Left lung (tissue), 10 donors: ENCODE results near the gene FCF1. TPM values are rescaled to one million over a fixed set of nuclear protein-coding genes. Genes with fewer than 3 reads are reported as not detected.

ENCODE experiments used
- ATAC-seq: fragments of 200-7000 bp; cut with Tn5 transposase; one replicate; pipeline ENCODE4 v1.9.1; 2020; ENCODE audit warnings: moderate library complexity
- DNase-seq, 4 donors: peaks; one replicate each; pipeline ENCODE4 v3.0.0-alpha.2; 2013 to 2020
- H3K27ac ChIP-seq, 2 donors: fragments of 200-600 bp; sonication (generic) in 1 of 2; one replicate each; pipeline versions ENCODE4 v1.5.0 to v1.8.0; 2020 to 2021
- H3K27me3 ChIP-seq, 2 donors: fragments of 200-600 bp; sonication (generic) in 1 of 2; one replicate each; pipeline versions ENCODE4 v1.5.0 to v1.8.0; 2020 to 2021
- H3K36me3 ChIP-seq, 2 donors: fragments of 200-600 bp; sonication (generic) in 1 of 2; one replicate each; pipeline versions ENCODE4 v1.5.0 to v1.8.0; 2020 to 2021
- H3K4me1 ChIP-seq, 2 donors: fragments of 200-600 bp; one replicate each; pipeline ENCODE4 v1.8.0; 2021
- H3K4me3 ChIP-seq, 2 donors: fragments of 200-600 bp; sonication (generic) in 1 of 2; one replicate each; pipeline versions ENCODE4 v1.5.0 to v1.8.0; 2020 to 2021; ENCODE audit warnings: mild to moderate bottlenecking in 1 of 2
- H3K9me3 ChIP-seq, 2 donors: fragments of 200-600 bp; sonication (generic) in 1 of 2; one replicate each; pipeline versions ENCODE4 v1.5.0 to v1.8.0; 2020 to 2021
- intact Hi-C, 2 donors: fragments of 100-400 bp; cut with DNase I; formaldehyde crosslinking; loops; one replicate each; pipeline versions ENCODE4 v1.11.2 to v1.14.2; 2022
- polyA plus RNA-seq, 6 donors: library from polyadenylated mRNA; unstranded; fragments of 120-200 nt; gene quantifications; one replicate each; pipeline ENCODE4 v1.2.1, GENCODE V29; 2013; ENCODE audit not compliant: insufficient read length in 6 of 6
- total RNA-seq, 2 donors: library from RNA; stranded (reverse); fragmentation: NEBNext Ultra II Directional; extraction: Animal tissue kit (Norgen Biotek cat#: 25700); gene quantifications; one replicate each; pipeline ENCODE4 v1.2.1, GENCODE V29; 2021
- TF ChIP-seq, protein P1 (sequence below), 2 donors: fragments of 200-600 bp; sonication (generic) in 1 of 2; IDR thresholded peaks; one replicate each; pipeline versions ENCODE4 v1.5.0 to v1.8.0; 2021; ENCODE audit warnings: antibody characterized with exemption in 2 of 2
- donor health status: DM: no; HTN: yes; CAD: no.
- donor health status: DM: no; HTN: no; CAD: no.

The FCF1 gene
- total and polyA plus RNA-seq, 8 donors: 48.9 to 75.9 (median 68.4) TPM

DNA sequence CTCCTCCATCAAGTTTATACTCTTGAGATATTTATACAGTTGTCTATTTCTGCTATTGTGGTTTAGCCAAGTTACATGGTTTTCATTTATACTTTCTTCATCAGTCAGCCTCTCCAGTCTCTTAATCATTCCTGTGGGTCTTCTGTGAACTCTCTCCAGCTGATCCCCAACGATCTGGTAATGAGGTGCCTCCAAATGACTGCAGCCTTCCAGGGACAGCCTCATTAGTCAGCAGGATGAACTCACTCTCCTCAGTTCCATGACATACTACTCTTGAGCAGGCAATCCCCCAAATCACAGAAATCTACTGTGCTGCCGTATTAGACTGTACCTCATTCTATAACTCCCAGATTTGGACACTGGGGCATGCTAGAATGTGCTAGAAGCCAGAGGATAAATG, 15.4 kb upstream of the FCF1 start:
- DNase-seq (peak in 3 of 4 donors; percentile 46 to 94 (median 92)), ATAC-seq (peak; percentile 78)
- no peaks in the 10 kb centered on the region for H3K27me3 ChIP-seq
- peak overlapping the region; percentile 5 to 44 for H3K27ac ChIP-seq
- H3K4me3 ChIP-seq: no peak overlapping the region
- H3K36me3 ChIP-seq: peaks cover 0 to 8% of the 10 kb centered on the region in 2 donors
- intact Hi-C loops: no loop called here
- H3K4me1 ChIP-seq: peaks cover 7 to 54% of the 10 kb centered on the region in 2 donors
- TF ChIP-seq, protein P1, sequence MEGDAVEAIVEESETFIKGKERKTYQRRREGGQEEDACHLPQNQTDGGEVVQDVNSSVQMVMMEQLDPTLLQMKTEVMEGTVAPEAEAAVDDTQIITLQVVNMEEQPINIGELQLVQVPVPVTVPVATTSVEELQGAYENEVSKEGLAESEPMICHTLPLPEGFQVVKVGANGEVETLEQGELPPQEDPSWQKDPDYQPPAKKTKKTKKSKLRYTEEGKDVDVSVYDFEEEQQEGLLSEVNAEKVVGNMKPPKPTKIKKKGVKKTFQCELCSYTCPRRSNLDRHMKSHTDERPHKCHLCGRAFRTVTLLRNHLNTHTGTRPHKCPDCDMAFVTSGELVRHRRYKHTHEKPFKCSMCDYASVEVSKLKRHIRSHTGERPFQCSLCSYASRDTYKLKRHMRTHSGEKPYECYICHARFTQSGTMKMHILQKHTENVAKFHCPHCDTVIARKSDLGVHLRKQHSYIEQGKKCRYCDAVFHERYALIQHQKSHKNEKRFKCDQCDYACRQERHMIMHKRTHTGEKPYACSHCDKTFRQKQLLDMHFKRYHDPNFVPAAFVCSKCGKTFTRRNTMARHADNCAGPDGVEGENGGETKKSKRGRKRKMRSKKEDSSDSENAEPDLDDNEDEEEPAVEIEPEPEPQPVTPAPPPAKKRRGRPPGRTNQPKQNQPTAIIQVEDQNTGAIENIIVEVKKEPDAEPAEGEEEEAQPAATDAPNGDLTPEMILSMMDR (IDR thresholded peaks at IDR 0.05): no peak
- H3K9me3 ChIP-seq: peaks cover 0 to 4% of the 10 kb centered on the region in 2 donors

DNA sequence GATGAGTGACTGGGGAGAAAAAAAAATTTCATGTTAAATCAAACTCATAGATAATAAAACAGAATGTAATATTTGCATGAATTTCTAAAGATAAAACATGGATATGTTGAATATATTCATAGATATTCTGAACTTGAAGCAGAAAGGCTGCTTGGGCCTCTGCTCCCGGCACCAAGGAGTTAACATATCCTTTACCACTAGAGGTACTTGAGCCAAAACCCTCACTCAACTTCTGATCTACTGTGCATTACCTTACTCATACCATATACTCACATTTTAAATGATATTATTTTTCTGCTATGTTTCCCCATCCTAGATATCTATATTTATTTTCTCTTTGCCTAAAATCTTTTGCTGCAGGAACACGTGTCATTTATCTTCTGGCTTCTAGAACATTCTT, 15.0 kb upstream of the FCF1 start:
- Histone ChIP-seq H3K4me3 (no peak overlapping the region), H3K9me3 (peaks cover 0 to 7% of the 10 kb centered on the region in 2 donors), H3K36me3 (peaks cover 0 to 8% of the 10 kb centered on the region in 2 donors), H3K27me3 (no peaks in the 10 kb centered on the region), H3K4me1 (peaks cover 7 to 50% of the 10 kb centered on the region in 2 donors), H3K27ac (peak overlapping the region; percentile 44 to 73)
- intact Hi-C loops: no loop called here
- DNase-seq: no peak
- no peak for ATAC-seq
- TF ChIP-seq, protein P1 (IDR thresholded peaks at IDR 0.05): no peak

DNA sequence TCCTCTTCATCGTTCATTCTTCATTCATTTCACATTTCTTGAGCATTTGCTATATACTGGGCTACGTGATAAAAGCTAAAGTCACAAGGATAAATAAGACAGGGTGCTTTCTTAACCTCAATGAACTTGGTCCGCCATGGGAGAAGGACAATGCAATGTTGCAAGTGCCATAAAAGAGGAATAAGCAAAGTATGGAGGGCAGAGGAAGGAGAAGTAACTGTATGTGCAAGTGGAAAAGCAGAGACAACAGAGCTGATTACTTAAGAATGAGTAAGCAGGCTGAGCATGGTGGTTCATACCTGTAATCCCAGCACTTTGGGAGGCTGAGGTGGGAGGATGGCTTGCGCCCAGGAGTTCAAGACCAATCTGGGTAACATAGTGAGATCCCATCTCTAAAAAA, 14.5 kb upstream of the FCF1 start:
- no peaks in the 10 kb centered on the region for H3K27me3 ChIP-seq
- TF ChIP-seq, protein P1 (IDR thresholded peaks at IDR 0.05): no peak
- peak; percentile 55 for ATAC-seq
- no peak overlapping the region for H3K4me3 ChIP-seq
- intact Hi-C loops: no loop called here
- peaks cover 0 to 8% of the 10 kb centered on the region in 2 donors for H3K36me3 ChIP-seq
- peaks cover 0 to 7% of the 10 kb centered on the region in 2 donors for H3K9me3 ChIP-seq
- DNase-seq: no peak
- H3K4me1 ChIP-seq: peaks cover 7 to 45% of the 10 kb centered on the region in 2 donors
- H3K27ac ChIP-seq: peak overlapping the region; percentile 44 to 73

DNA sequence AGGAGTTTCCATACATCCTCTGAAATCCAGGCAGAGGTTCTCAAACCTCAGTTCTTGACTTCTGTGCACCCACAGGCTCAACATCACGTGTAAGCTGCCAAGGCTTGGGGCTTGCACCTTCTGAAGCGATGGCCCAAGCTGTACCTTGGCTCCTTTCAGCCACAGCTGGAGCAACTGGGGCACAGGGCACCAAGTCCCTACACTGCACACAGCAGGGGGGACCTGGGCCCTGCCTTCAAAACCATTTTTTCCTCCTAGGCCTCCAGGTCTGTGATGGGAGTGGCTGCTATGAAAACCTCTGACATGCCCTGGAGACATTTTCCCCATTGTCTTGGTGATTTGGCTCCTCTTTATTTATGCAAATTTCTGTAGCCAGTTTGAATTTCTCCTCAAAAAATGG, 10.7 kb upstream of the FCF1 start:
- no peak for ATAC-seq

DNA sequence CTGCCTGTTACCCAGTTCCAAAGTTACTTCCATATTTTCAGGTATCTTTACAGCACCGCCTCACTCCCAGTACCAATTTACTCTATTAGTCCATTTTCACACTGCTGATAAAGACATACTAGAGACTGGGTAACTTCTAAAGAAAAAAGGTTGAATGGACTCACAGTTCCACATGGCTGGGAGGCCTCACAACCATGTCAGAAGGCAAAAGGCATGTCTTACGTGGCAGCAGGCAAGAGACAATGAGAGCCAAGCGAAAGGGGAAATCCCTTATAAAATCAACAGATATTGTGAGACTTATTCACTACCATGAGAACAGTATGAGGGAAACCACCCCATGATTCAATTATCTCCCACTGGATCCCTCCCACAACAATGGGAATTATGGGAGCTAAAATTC, 9.9 kb upstream of the FCF1 start:
- DNase-seq (no peak), ATAC-seq (no peak)
- TF ChIP-seq, protein P1 (IDR thresholded peaks at IDR 0.05): no peak

More for the DNA sequence above, 10.7 kb upstream of the FCF1 start:
- Histone ChIP-seq H3K27ac (no peak overlapping the region), H3K4me1 (peaks cover 7 to 29% of the 10 kb centered on the region in 2 donors), H3K36me3 (peaks cover 0 to 7% of the 10 kb centered on the region in 2 donors), H3K4me3 (no peak overlapping the region), H3K9me3 (peaks cover 0 to 7% of the 10 kb centered on the region in 2 donors), H3K27me3 (no peaks in the 10 kb centered on the region)
- TF ChIP-seq, protein P1 (IDR thresholded peaks at IDR 0.05): no peak
- intact Hi-C loops: no loop called here
- DNase-seq: no peak

More for the DNA sequence above, 9.9 kb upstream of the FCF1 start:
- Histone ChIP-seq H3K4me1 (peaks cover 3 to 21% of the 10 kb centered on the region in 2 donors), H3K4me3 (no peak overlapping the region), H3K27me3 (no peaks in the 10 kb centered on the region), H3K9me3 (peaks cover 0 to 7% of the 10 kb centered on the region in 2 donors), H3K36me3 (peaks cover 0 to 4% of the 10 kb centered on the region in 2 donors), H3K27ac (no peak overlapping the region)
- intact Hi-C loops: no loop called here
